Measurements from ENCODE around the gene SNTB2. TPM values are rescaled to one million over a fixed set of nuclear protein-coding genes. Genes with fewer than 3 reads are reported as not detected.
A peak's percentile ranks its signal among the peaks of the same experiment; 100 is the strongest.

The SNTB2 gene
- total and polyA plus RNA-seq, 2 of the 13 experiments (the other 11 are each of a cell fraction or from before 2014, with no cell fraction given): 11.5 to 19.2 TPM

DNA sequence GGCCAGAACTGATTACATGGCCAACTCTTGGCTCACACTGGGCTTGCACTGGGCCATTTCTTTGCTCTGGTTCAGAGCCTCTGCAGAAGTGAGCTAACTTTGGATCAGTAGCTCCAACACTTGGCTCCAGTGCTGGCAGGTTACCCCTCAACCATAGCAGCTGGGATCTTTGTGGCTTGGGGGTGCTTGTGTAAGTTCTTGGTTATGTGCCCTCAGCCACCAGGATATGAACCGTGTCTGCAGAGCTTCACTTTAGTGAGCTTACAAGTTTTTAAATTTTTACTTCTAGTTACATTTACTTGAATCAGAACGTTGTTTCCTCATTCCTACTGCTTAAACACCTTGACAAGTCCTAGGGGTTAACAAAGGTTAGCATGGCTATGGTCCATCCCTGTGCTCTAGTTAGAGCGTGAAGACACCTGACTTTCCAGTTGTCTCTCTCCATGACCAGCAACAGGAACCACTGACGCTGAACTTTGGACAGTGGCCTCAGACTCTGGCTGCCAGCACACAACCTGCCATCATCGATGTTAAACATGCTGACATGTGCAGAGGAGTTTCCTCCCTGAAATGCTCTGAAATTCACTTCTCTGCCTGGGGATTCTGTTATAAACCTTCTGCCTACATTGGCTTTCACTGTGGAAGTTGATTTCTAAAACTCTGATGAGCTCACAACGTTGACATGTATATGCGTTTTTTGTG, 139.4 kb downstream of the SNTB2 start (continued):
- TF ChIP-seq, protein P1, sequence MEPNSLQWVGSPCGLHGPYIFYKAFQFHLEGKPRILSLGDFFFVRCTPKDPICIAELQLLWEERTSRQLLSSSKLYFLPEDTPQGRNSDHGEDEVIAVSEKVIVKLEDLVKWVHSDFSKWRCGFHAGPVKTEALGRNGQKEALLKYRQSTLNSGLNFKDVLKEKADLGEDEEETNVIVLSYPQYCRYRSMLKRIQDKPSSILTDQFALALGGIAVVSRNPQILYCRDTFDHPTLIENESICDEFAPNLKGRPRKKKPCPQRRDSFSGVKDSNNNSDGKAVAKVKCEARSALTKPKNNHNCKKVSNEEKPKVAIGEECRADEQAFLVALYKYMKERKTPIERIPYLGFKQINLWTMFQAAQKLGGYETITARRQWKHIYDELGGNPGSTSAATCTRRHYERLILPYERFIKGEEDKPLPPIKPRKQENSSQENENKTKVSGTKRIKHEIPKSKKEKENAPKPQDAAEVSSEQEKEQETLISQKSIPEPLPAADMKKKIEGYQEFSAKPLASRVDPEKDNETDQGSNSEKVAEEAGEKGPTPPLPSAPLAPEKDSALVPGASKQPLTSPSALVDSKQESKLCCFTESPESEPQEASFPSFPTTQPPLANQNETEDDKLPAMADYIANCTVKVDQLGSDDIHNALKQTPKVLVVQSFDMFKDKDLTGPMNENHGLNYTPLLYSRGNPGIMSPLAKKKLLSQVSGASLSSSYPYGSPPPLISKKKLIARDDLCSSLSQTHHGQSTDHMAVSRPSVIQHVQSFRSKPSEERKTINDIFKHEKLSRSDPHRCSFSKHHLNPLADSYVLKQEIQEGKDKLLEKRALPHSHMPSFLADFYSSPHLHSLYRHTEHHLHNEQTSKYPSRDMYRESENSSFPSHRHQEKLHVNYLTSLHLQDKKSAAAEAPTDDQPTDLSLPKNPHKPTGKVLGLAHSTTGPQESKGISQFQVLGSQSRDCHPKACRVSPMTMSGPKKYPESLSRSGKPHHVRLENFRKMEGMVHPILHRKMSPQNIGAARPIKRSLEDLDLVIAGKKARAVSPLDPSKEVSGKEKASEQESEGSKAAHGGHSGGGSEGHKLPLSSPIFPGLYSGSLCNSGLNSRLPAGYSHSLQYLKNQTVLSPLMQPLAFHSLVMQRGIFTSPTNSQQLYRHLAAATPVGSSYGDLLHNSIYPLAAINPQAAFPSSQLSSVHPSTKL (CRISPR knock-in tag; IDR thresholded peaks at IDR 0.05): peak; percentile 83
- TF ChIP-seq KLF12 (CRISPR knock-in tag; IDR thresholded peaks at IDR 0.05; ENCODE audit: borderline replicate concordance) (no peak), HNRNPUL1 (IDR thresholded peaks at IDR 0.05; ENCODE audit: low read depth, low read length) (no peak), TOE1 (CRISPR knock-in tag; IDR thresholded peaks at IDR 0.05) (no peak), ZNF614 (CRISPR knock-in tag; IDR thresholded peaks at IDR 0.05; ENCODE audit: borderline replicate concordance) (peak; percentile 89; the same call in 1 of the 2 replicates), HES4 (CRISPR knock-in tag; IDR thresholded peaks at IDR 0.05; ENCODE audit: borderline replicate concordance) (no peak; the same call in 1 of the 2 replicates)
- TF ChIP-seq, protein P2, sequence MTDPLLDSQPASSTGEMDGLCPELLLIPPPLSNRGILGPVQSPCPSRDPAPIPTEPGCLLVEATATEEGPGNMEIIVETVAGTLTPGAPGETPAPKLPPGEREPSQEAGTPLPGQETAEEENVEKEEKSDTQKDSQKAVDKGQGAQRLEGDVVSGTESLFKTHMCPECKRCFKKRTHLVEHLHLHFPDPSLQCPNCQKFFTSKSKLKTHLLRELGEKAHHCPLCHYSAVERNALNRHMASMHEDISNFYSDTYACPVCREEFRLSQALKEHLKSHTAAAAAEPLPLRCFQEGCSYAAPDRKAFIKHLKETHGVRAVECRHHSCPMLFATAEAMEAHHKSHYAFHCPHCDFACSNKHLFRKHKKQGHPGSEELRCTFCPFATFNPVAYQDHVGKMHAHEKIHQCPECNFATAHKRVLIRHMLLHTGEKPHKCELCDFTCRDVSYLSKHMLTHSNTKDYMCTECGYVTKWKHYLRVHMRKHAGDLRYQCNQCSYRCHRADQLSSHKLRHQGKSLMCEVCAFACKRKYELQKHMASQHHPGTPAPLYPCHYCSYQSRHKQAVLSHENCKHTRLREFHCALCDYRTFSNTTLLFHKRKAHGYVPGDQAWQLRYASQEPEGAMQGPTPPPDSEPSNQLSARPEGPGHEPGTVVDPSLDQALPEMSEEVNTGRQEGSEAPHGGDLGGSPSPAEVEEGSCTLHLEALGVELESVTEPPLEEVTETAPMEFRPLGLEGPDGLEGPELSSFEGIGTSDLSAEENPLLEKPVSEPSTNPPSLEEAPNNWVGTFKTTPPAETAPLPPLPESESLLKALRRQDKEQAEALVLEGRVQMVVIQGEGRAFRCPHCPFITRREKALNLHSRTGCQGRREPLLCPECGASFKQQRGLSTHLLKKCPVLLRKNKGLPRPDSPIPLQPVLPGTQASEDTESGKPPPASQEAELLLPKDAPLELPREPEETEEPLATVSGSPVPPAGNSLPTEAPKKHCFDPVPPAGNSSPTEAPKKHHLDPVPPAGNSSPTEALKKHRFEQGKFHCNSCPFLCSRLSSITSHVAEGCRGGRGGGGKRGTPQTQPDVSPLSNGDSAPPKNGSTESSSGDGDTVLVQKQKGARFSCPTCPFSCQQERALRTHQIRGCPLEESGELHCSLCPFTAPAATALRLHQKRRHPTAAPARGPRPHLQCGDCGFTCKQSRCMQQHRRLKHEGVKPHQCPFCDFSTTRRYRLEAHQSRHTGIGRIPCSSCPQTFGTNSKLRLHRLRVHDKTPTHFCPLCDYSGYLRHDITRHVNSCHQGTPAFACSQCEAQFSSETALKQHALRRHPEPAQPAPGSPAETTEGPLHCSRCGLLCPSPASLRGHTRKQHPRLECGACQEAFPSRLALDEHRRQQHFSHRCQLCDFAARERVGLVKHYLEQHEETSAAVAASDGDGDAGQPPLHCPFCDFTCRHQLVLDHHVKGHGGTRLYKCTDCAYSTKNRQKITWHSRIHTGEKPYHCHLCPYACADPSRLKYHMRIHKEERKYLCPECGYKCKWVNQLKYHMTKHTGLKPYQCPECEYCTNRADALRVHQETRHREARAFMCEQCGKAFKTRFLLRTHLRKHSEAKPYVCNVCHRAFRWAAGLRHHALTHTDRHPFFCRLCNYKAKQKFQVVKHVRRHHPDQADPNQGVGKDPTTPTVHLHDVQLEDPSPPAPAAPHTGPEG (CRISPR knock-in tag; IDR thresholded peaks at IDR 0.05): no peak
- TF ChIP-seq, protein P3, sequence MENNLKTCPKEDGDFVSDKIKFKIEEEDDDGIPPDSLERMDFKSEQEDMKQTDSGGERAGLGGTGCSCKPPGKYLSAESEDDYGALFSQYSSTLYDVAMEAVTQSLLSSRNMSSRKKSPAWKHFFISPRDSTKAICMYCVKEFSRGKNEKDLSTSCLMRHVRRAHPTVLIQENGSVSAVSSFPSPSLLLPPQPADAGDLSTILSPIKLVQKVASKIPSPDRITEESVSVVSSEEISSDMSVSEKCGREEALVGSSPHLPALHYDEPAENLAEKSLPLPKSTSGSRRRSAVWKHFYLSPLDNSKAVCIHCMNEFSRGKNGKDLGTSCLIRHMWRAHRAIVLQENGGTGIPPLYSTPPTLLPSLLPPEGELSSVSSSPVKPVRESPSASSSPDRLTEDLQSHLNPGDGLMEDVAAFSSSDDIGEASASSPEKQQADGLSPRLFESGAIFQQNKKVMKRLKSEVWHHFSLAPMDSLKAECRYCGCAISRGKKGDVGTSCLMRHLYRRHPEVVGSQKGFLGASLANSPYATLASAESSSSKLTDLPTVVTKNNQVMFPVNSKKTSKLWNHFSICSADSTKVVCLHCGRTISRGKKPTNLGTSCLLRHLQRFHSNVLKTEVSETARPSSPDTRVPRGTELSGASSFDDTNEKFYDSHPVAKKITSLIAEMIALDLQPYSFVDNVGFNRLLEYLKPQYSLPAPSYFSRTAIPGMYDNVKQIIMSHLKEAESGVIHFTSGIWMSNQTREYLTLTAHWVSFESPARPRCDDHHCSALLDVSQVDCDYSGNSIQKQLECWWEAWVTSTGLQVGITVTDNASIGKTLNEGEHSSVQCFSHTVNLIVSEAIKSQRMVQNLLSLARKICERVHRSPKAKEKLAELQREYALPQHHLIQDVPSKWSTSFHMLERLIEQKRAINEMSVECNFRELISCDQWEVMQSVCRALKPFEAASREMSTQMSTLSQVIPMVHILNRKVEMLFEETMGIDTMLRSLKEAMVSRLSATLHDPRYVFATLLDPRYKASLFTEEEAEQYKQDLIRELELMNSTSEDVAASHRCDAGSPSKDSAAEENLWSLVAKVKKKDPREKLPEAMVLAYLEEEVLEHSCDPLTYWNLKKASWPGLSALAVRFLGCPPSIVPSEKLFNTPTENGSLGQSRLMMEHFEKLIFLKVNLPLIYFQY (CRISPR knock-in tag; IDR thresholded peaks at IDR 0.05; ENCODE audit: borderline replicate concordance): no peak
- TF ChIP-seq, protein P4, sequence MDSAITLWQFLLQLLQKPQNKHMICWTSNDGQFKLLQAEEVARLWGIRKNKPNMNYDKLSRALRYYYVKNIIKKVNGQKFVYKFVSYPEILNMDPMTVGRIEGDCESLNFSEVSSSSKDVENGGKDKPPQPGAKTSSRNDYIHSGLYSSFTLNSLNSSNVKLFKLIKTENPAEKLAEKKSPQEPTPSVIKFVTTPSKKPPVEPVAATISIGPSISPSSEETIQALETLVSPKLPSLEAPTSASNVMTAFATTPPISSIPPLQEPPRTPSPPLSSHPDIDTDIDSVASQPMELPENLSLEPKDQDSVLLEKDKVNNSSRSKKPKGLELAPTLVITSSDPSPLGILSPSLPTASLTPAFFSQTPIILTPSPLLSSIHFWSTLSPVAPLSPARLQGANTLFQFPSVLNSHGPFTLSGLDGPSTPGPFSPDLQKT (CRISPR knock-in tag; IDR thresholded peaks at IDR 0.05; ENCODE audit: borderline replicate concordance): no peak
- TF ChIP-seq, protein P5, sequence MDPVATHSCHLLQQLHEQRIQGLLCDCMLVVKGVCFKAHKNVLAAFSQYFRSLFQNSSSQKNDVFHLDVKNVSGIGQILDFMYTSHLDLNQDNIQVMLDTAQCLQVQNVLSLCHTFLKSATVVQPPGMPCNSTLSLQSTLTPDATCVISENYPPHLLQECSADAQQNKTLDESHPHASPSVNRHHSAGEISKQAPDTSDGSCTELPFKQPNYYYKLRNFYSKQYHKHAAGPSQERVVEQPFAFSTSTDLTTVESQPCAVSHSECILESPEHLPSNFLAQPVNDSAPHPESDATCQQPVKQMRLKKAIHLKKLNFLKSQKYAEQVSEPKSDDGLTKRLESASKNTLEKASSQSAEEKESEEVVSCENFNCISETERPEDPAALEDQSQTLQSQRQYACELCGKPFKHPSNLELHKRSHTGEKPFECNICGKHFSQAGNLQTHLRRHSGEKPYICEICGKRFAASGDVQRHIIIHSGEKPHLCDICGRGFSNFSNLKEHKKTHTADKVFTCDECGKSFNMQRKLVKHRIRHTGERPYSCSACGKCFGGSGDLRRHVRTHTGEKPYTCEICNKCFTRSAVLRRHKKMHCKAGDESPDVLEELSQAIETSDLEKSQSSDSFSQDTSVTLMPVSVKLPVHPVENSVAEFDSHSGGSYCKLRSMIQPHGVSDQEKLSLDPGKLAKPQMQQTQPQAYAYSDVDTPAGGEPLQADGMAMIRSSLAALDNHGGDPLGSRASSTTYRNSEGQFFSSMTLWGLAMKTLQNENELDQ (CRISPR knock-in tag; IDR thresholded peaks at IDR 0.05; ENCODE audit: borderline replicate concordance): no peak
